ELF-1 (cell line): ENCODE measurements around the gene LIPK.
"Not testable (repeated sequence)": the region's sequence is repeated elsewhere in the genome, so short reads cannot be mapped to it uniquely, and the experiment has no call there.

Experiments used
- DNase-seq: peaks from one replicate; pipeline ENCODE4 v3.0.0-alpha.2; 2016; ENCODE audit warnings: low read depth, low spot score

The LIPK gene

DNA sequence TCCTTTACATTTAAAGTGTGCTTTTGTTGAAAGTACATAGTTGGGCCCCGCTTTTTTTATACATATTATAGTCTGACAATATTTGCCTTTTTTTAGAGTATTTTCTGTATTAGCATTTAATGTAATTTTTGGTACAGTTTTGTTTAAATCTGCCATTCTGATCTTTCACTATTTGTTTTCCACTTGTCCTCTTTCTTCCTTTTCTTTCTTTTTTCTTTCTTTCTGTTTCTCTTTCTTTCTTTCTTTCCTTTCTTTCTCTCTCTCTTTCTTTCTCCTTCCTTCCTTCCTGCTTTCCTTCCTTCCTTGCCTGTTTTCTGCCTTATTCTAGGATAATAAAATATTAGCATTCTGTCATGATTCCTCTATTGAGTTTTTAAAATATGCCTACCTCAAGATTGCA, 9.5 kb downstream of the LIPK start:
- no peak for DNase-seq

GRCh38 chr10:88721392-88721791, 15.3 kb downstream of the LIPK start:
- DNase-seq = no peak

- DNase-seq = no peak
Measured at GRCh38 chr10:88725798-88726197, 19.7 kb downstream of the LIPK start.

- peak; percentile 89 for DNase-seq
Measured at GRCh38 chr10:88728107-88728763, 22.2 kb downstream of the LIPK start.

DNA sequence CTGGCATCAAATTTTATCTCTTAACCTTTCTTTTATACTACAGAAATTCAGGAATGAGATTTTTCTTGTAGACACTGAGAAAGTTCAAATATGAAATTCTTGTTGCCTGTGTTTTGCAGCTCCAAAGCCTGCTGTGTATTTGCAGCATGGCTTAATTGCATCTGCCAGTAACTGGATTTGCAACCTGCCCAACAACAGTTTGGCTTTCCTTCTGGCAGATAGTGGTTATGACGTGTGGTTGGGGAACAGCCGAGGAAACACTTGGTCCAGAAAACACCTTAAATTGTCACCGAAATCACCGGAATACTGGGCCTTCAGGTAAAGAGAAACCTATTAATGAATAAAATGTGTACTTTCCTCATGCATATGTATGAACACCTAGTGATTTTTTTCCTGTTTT, 24.8 kb downstream of the LIPK start:
- no peak for DNase-seq

DNA sequence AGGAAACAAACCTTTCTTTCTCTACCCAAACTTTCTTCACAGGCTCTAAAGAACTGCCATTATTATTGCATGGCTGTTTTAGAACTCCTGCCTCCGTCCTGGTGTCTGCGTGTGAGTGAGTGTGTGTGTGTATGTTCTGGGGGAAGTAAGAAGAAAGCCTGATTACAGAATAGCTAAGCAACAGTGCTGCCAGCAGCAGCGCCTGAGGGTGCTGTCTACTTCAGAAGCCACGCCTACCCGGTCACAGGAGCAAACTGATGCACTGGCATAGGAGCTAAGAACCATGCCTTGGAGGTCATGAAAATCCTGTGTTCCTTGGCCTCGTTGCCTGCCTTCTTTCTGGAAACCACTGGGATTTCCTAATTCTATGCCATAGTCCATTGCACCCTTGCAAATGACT, 25.2 kb downstream of the LIPK start:
- peak; percentile 23 for DNase-seq

DNA sequence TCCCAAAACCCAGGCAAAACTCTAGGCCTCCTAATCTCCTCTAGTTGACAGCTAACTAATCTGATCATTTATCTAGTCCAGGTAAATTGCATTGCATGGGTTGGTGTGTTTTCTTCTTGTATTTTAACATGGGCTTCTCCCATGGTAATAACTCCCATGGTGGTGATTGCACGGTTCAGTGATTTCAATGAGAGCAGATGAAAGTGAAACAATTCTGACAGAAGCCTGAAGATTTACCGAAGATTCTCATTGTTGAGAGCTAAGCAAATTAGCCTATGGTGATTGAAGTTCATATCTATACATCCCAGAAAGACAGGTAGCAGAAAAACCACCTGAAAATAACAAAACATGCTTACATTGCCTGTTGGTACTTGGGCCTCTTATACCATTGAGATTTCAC, 27.2 kb downstream of the LIPK start:
- no peak for DNase-seq

DNA sequence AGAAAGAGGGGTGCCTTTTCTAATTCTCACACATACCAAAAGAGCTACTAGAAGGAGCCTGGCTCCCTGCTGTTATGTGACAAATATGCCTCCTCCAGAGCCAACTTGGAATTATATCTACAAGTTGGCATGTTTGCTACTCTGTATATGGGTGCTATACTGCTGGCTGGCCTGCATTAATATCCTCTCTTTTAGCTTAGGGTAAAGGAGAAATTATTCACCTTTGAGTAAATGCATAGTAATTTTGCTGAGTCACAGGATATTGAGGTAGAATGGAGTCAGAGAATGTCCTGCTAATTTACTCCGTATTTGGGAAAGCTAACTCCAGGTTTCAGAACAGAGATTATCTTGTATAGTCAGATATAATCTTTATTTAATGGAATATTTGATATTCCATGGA, 29.6 kb downstream of the LIPK start:
- DNase-seq = no peak

GRCh38 chr10:88741921-88742320, 35.9 kb downstream of the LIPK start:
- DNase-seq = not testable (repeated sequence)

- no peak for DNase-seq
Measured at GRCh38 chr10:88742448-88742847, 36.4 kb downstream of the LIPK start.

GRCh38 chr10:88744002-88744401, 38.0 kb downstream of the LIPK start:
- peak; percentile 6 for DNase-seq

GRCh38 chr10:88745633-88746032, 39.6 kb downstream of the LIPK start:
- DNase-seq = no peak

DNA sequence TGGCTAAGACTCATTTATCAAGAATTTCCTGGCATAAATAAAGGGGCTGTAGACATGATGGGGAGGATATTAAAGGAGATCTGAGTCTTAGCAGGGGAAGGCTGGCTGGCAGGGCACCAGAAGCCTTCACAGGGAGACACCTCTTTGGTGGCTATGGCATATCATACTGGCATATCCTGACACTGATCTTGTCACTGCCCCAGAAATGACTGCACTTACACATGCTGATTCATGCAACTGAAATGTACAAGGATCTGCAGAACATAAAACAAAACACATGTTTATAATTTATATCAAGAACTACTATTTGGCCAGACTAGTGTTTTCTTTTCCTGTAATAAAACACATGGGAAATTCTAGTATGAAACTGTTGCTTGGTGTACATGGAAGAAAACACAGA, 48.2 kb downstream of the LIPK start:
- no peak for DNase-seq

DNA sequence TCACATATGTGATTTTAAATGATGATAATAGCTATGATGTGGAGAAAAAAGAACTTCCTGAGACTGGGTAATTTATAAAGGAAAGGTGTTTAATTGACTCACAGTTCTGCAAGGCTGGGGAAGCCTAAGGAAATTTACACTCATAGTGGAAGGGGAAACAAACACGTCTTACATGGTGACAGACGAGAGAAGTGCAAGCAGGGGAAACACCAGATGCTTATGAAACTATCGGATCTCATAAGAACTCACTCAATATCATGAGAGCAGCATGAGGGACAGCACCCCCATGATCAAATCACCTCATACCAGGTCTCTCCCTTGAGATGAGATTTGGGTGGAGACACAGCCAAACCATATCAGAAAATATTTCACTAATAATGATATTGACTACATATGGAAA, 49.7 kb downstream of the LIPK start:
- DNase-seq = no peak

DNA sequence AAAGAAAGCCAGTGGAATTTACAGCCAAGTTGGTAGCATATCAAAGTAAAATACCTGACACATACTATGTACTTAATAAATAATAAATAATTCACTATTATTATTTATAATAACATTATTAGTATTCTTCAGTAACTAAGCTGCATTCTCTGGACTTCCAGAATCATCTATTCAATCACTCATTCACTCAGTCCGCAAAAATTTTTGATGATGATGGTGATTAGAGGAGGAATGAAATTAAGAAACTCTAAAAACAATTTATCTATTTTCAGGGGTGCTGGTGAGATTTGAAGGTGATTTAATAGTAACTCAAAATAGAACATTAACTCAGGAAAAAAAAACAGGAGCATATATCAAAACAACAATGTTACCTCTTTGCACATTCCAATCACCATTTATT, 50.6 kb downstream of the LIPK start:
- no peak for DNase-seq

GRCh38 chr10:88759366-88760101, 53.5 kb downstream of the LIPK start, which contains the start of gene LIPN:
Gene LIPN (plus strand): TSS chr10:88760020. CDS start chr10:88761406, 1,386 bp downstream.
- no peak for DNase-seq

DNA sequence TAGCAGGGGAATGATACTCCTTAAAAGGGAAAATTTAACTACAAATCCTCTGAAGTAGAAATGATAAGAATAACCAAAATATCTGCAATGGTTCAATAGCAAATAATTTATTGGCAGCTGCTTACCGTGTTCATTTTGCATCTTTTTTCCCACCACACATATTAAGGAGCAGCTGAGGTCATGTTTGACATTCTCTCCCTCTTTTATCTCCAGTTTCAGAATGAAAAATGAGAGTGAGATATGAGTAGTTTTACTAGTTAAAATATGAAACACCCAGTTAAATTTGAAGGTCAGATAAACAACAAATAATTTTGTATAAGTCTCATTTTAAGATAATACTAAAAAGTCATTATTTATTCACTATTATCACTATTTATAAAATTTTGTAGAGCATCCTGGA, 56.9 kb downstream of the LIPK start:
- DNase-seq = no peak

GRCh38 chr10:88763441-88763840, 57.4 kb downstream of the LIPK start:
- no peak for DNase-seq

GRCh38 chr10:88764110-88764509, 58.1 kb downstream of the LIPK start:
- no peak for DNase-seq

DNA sequence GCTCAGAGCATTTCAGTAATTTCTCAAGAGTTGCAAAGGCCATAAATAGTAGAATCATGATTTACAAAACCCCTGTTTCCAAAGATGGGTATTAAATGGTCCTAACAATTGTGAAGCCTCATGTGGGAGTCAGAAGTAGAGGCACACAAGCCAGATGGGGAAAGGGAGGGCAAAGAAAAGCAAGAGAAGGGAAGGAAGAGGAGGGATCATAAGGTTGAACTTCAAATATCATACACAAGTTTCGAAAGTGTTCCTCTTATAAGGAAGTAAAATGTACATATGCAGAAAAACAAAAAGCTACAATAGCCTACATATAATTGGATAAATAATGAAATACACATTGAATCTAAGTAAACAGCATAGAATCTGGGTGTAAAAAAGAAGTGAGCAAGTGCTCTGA, 59.8 kb downstream of the LIPK start:
- DNase-seq = no peak

DNA sequence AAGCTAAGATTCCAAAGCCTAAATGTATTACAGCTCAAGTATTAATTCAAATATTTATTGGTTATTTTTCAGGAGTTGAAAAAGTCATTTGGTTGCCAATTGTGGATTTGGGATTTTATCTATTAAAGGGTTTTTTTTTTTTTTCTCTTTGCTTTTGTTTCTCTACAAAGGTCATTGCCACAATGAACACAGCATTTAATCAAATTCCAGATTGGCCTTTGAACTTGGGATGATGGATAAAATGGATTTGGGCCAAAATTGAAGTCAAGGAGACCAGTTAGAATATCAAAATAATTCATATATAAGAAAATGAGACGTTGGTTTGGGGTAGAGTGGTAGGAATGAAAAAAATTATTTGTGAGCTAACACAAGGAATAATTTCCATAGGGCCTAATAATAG, 63.3 kb downstream of the LIPK start:
- DNase-seq = no peak

DNA sequence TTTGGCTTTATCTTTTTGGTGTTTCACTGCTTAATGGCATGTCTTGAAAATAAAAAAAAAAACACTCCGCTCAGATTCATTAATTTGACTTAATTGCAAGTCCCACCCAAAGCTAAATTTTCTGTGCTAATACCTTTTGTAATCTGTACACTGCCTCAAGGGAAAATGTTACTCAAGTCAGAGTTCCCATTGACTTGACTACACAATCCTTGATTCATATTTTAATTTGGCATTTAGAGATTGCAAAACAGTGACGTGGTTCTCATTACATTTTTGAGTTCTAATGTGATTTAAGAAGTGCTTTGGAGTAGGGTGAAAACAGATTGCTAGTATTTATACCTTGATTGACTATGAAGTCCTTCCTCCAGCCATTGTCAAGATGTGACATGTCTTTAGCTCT, 75.2 kb downstream of the LIPK start:
- DNase-seq = no peak

- no peak for DNase-seq
Measured at GRCh38 chr10:88782222-88782621, 76.2 kb downstream of the LIPK start.
